ENCODE measurements around the gene PIGV.
"Not testable (repeated sequence)": the region's sequence is repeated elsewhere in the genome, so short reads cannot be mapped to it uniquely, and the experiment has no call there.

The PIGV gene

GRCh38 chr1:26831546-26832248 is 43.9 kb downstream of the PIGV start:
- DNase-seq (ENCODE audit: low read depth): no peak
- no peak for TF ChIP-seq CTCF (IDR thresholded peaks at IDR 0.05; ENCODE audit: low read depth, low read length, missing control alignments)

GRCh38 chr1:26832249-26832960 is 44.7 kb downstream of the PIGV start:
- no peak overlapping the region for H3K4me3 ChIP-seq (ENCODE audit: low read depth, low read length)
- peak; percentile 9 for TF ChIP-seq CTCF (IDR thresholded peaks at IDR 0.05; ENCODE audit: low read depth, low read length, missing control alignments)
- no peak for DNase-seq (ENCODE audit: low read depth)

More at GRCh38 chr1:26831546-26832248, 43.9 kb downstream of the PIGV start:
- no peak overlapping the region for H3K4me3 ChIP-seq (ENCODE audit: low read depth, low read length)

GRCh38 chr1:26833432-26834405 is 46.0 kb downstream of the PIGV start:
- TF ChIP-seq CTCF (IDR thresholded peaks at IDR 0.05; ENCODE audit: low read depth, low read length, missing control alignments): peak; percentile 52
- H3K4me3 ChIP-seq (ENCODE audit: low read depth, low read length): peak overlapping the region; percentile 5
- DNase-seq (ENCODE audit: low read depth): peak; percentile 92

- DNase-seq (ENCODE audit: low read depth); H3K4me3 ChIP-seq (ENCODE audit: low read depth, low read length): not testable (repeated sequence)
Measured at GRCh38 chr1:26837665-26838064, 49.9 kb downstream of the PIGV start.

GRCh38 chr1:26838474-26839338 is 51.0 kb downstream of the PIGV start:
- DNase-seq (ENCODE audit: low read depth): peak; percentile 68
- H3K4me3 ChIP-seq (ENCODE audit: low read depth, low read length): no peak overlapping the region
- no peak for TF ChIP-seq CTCF (IDR thresholded peaks at IDR 0.05; ENCODE audit: low read depth, low read length, missing control alignments)

DNA sequence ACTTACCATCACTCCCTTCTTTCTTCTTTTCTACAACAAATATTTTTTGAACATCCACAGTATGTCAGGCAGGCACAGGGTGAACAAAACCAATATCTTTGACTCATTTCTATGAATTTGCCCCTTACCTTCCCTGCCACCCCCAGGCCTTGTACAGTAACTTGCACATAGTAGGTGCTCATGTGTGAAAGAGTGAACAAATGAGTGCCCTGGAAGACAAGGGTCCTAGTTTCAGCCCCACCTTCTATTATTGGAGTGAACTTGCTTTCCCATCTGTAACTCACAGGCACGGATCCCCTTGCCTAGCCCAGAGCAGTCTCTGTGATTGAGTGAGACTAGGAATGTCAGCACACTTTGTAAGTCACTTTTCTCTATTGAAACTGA is 51.6 kb downstream of the PIGV start:
- no peak overlapping the region for H3K4me3 ChIP-seq (ENCODE audit: low read depth, low read length)
- no peak for TF ChIP-seq CTCF (IDR thresholded peaks at IDR 0.05; ENCODE audit: low read depth, low read length, missing control alignments)
- DNase-seq (ENCODE audit: low read depth): no peak
